Activated T-cell treated with anti-CD3 and anti-CD28 coated beads, Interleukin-2, amount 50 U/mL, for 72 hours (primary cell): ENCODE measurements around the gene DTNA. TPM values are rescaled to one million over a fixed set of nuclear protein-coding genes. Genes with fewer than 3 reads are reported as not detected.

Experiments
- ATAC-seq, 2 donors: fragments of 150-1000 bp; cut with Tn5 transposase; replicated peaks in 1 of 2; 2 replicates each; pipeline ENCODE4 v1.10.0; 2021; ENCODE audit warnings: moderate library complexity in 2 of 2, mild to moderate bottlenecking in 1 of 2
- DNase-seq, 2 donors: peaks; one replicate each; pipeline ENCODE4 v3.0.0; 2021 to 2022; ENCODE audit warnings: mixed read lengths in 1 of 2
- H3K27ac Mint-ChIP-seq: one replicate; pipeline ENCODE4 v1.8.0; 2022; ENCODE audit warnings: mild to moderate bottlenecking, moderate library complexity, mixed read lengths
- H3K27me3 Mint-ChIP-seq: one replicate; pipeline ENCODE4 v1.8.0; 2022; ENCODE audit warnings: low read depth, mixed read lengths
- H3K36me3 Mint-ChIP-seq, 2 donors: one replicate each; pipeline ENCODE4 v1.8.0; 2022; ENCODE audit warnings: mixed read lengths in 2 of 2, mild to moderate bottlenecking in 1 of 2; ENCODE audit not compliant: insufficient read depth in 2 of 2
- H3K4me1 Mint-ChIP-seq: one replicate; pipeline ENCODE4 v1.8.0; 2022; ENCODE audit warnings: low read depth, mixed read lengths
- H3K4me3 Mint-ChIP-seq, 2 donors: one replicate each; pipeline ENCODE4 v1.8.0; 2022; ENCODE audit warnings: mild to moderate bottlenecking in 2 of 2, mixed read lengths in 2 of 2, moderate library complexity in 2 of 2
- H3K9me3 Mint-ChIP-seq, 2 donors: one replicate each; pipeline ENCODE4 v1.8.0; 2022; ENCODE audit warnings: mixed read lengths in 2 of 2
- total RNA-seq, 2 donors: library from RNA; stranded (reverse); gene quantifications; one replicate each; pipeline ENCODE4 v1.2.3, GENCODE V29; 2022

DTNA gene
- total RNA-seq, 2 donors from 2014 or later: 0.56 to 0.84 TPM

GRCh38 chr18:34787931-34788532 lies 77.9 kb downstream of the DTNA start:
- ATAC-seq (no peak), DNase-seq (peak; percentile 19 to 45)
- H3K27ac Mint-ChIP-seq: peak overlapping the region; percentile 41
- peaks cover 30% of the 10 kb centered on the region for H3K27me3 Mint-ChIP-seq
- peaks cover 12% of the 10 kb centered on the region for H3K4me1 Mint-ChIP-seq
- no peaks in the 10 kb centered on the region for H3K9me3 Mint-ChIP-seq
- no peak overlapping the region for H3K4me3 Mint-ChIP-seq
- no peaks in the 10 kb centered on the region for H3K36me3 Mint-ChIP-seq

DNA sequence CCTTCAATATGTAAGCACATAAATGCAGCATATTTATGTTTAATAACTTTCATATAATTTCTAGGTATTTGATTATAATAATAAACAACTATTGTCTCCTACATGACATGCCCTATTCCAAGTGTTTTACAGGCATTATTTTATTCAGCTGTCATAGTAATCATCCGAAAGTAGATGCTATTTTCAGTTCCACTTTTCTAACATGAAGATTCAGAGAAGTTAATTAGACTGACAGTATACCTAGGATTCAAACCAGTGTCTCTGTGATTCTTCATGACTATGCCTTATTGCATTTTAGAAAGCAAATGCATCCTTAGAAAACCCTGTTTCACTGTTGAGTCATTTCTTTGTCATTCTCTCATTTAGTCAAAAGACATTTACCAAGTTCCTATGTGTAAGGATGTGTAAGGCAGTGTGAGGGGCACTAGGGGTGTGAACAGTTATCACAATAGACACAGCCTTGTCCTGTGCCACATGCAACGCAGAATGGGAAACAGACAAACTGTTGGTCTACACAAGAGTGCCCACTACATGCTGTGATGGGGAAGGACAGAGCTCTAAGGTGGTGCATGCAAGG lies 79.8 kb downstream of the DTNA start:
- H3K27ac Mint-ChIP-seq: no peak overlapping the region
- H3K36me3 Mint-ChIP-seq: peaks cover 0 to 2% of the 10 kb centered on the region in 2 donors
- H3K9me3 Mint-ChIP-seq: no peaks in the 10 kb centered on the region
- ATAC-seq: peak; percentile 88 to 89
- peak overlapping the region in 1 of 2 donors; percentile 12 for H3K4me3 Mint-ChIP-seq
- peaks cover 12% of the 10 kb centered on the region for H3K4me1 Mint-ChIP-seq
- H3K27me3 Mint-ChIP-seq: peaks cover 42% of the 10 kb centered on the region
- no peak for DNase-seq

DNA sequence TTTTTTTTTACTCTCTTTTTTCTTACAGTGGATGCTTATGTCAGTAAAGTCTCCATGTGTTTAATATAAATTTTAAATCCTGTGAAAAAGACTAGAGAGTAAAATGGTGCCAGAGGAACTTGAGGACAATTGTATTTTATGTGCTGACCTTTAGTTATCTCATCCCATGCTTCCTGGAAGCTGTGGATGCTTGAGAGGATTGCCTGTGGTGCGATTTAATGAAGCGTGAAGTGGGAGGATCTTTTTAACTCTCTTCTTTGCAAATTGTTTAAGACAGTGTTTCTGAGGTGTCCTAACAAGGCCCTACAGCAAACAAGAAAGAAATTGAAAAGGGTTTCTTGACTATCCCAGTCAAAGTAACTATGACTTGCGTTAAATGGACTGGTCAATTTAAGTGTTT lies 84.2 kb downstream of the DTNA start:
- Mint-ChIP-seq H3K36me3 (peaks cover 0 to 2% of the 10 kb centered on the region in 2 donors), H3K4me1 (peaks cover 17% of the 10 kb centered on the region), H3K9me3 (no peaks in the 10 kb centered on the region), H3K27ac (no peak overlapping the region), H3K4me3 (no peak overlapping the region), H3K27me3 (peaks cover 34% of the 10 kb centered on the region)
- ATAC-seq (no peak), DNase-seq (no peak)

DNA sequence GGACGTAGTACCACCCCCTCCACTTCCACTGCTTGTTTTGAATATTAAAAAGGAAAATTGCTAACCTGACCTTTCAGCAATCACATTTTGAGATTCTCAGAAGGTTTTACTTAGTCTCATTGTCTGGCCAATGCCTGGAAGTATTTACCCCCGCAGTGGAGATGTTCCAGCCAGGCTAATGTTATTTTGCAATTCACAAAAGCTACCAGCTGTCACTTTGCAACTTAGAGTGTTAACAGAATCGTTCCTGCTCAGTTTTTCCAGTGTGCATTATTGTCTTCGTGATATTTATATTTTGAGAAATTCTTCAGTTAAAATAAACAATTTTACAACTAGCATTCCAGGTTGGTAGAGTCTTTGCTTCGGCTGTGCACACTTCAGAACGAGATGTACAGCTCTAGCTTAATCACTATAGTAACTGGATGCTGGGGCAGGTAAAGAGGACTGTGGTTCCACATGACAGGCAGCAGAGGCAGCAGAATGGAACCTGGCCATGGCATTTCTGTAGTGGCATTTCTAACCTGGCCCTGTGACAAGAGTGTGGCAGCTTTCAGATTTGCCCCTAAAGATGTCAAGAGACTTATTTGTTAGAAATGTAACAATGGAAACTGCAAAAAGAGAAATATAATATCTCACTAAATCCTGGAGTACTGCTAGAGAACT lies 85.1 kb downstream of the DTNA start:
- Mint-ChIP-seq H3K36me3 (peaks cover 0 to 2% of the 10 kb centered on the region in 2 donors), H3K27me3 (peaks cover 28% of the 10 kb centered on the region), H3K4me1 (peaks cover 11% of the 10 kb centered on the region), H3K4me3 (no peak overlapping the region), H3K9me3 (no peaks in the 10 kb centered on the region), H3K27ac (no peak overlapping the region)
- no peak for ATAC-seq
- no peak for DNase-seq

GRCh38 chr18:34796035-34796657 lies 86.0 kb downstream of the DTNA start:
- H3K36me3 Mint-ChIP-seq: peaks cover 0 to 2% of the 10 kb centered on the region in 2 donors
- H3K4me1 Mint-ChIP-seq: peaks cover 5% of the 10 kb centered on the region
- no peak overlapping the region for H3K27ac Mint-ChIP-seq
- H3K9me3 Mint-ChIP-seq: no peaks in the 10 kb centered on the region
- DNase-seq (no peak), ATAC-seq (no peak)
- H3K27me3 Mint-ChIP-seq: peaks cover 22% of the 10 kb centered on the region
- no peak overlapping the region for H3K4me3 Mint-ChIP-seq

DNA sequence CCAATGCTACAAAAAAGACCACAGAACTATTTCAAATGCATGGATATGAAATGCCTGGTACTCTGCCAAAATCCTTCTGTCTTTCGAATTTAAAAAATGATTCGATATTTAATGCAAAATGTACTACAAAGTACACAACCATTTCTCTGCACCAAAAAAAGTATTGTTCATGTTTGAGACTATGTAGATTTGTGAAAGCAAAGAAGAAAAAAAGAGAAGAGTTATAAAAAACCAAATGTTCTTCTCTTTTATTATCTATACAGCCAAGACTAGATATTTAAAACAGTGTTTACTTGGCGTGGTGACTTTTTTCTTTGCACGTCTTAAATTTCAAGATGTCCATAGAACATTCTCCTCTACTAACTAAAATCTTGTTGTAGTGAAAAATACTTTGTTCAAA lies 89.2 kb downstream of the DTNA start:
- Mint-ChIP-seq H3K27ac (no peak overlapping the region), H3K9me3 (no peaks in the 10 kb centered on the region), H3K27me3 (peaks cover 18% of the 10 kb centered on the region), H3K4me3 (no peak overlapping the region), H3K4me1 (peaks cover 5% of the 10 kb centered on the region), H3K36me3 (no peaks in the 10 kb centered on the region)
- ATAC-seq (no peak), DNase-seq (no peak)

- H3K27me3 Mint-ChIP-seq: peaks cover 15% of the 10 kb centered on the region
- no peak for ATAC-seq
- peaks cover 8% of the 10 kb centered on the region for H3K4me1 Mint-ChIP-seq
- no peak overlapping the region for H3K27ac Mint-ChIP-seq
- no peaks in the 10 kb centered on the region for H3K9me3 Mint-ChIP-seq
- no peaks in the 10 kb centered on the region for H3K36me3 Mint-ChIP-seq
- no peak overlapping the region for H3K4me3 Mint-ChIP-seq
- DNase-seq: no peak
These were observed 90.3 kb downstream of the DTNA start for GRCh38 chr18:34800381-34800780.

GRCh38 chr18:34801774-34802173 lies 91.7 kb downstream of the DTNA start:
- Mint-ChIP-seq H3K4me3 (no peak overlapping the region), H3K4me1 (peaks cover 19% of the 10 kb centered on the region), H3K36me3 (no peaks in the 10 kb centered on the region), H3K9me3 (no peaks in the 10 kb centered on the region), H3K27me3 (peaks cover 15% of the 10 kb centered on the region), H3K27ac (no peak overlapping the region)
- ATAC-seq (peak; percentile 73 to 77), DNase-seq (peak in 1 of 2 donors; percentile 15)

GRCh38 chr18:34802959-34803358 lies 92.9 kb downstream of the DTNA start:
- H3K4me1 Mint-ChIP-seq: peaks cover 19% of the 10 kb centered on the region
- no peak overlapping the region for H3K27ac Mint-ChIP-seq
- peaks cover 15% of the 10 kb centered on the region for H3K27me3 Mint-ChIP-seq
- DNase-seq (no peak), ATAC-seq (no peak)
- no peak overlapping the region for H3K4me3 Mint-ChIP-seq
- H3K36me3 Mint-ChIP-seq: no peaks in the 10 kb centered on the region
- no peaks in the 10 kb centered on the region for H3K9me3 Mint-ChIP-seq

GRCh38 chr18:34803877-34804400 lies 93.8 kb downstream of the DTNA start:
- Mint-ChIP-seq H3K27me3 (peaks cover 20% of the 10 kb centered on the region), H3K36me3 (no peaks in the 10 kb centered on the region), H3K4me3 (no peak overlapping the region), H3K27ac (no peak overlapping the region), H3K4me1 (peaks cover 17% of the 10 kb centered on the region), H3K9me3 (no peaks in the 10 kb centered on the region)
- ATAC-seq: no peak
- DNase-seq: no peak

DNA sequence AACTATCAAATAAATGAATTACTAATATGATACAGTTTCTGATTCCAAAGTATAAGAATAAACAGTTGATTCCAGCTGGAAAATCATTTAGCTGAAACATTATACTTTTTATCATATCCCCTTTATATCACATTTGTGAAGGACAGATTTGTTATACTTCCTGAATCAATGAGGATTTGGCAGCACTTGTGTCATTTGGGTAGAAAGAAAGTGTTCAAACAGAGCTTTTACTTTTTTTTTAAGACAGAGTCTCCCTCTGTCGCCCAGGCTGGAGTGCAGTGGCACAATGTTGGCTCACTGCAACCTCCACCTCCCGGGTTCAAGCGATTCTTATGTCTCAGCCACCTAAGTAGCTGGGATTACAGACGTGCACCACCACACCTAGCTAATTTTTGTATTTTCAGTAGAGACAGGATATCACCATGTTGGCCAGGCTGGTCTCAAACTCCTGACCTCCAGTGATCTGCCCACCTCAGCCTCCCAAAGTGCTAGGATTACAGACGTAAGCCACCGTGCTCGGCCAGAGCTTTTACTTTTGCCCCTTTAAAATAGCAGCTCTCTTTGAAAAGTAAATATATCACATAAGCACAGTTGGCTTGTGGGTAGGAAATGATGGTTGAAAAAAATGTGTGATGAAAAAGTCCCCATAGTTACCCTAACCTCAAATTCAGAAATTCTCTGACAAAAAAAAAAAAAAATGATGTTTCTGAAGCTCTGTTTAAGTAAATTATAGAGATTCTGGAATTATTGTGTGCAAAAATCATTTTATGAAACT lies 95.2 kb downstream of the DTNA start:
- peaks cover 24% of the 10 kb centered on the region for H3K27me3 Mint-ChIP-seq
- H3K4me3 Mint-ChIP-seq: peak overlapping the region in 1 of 2 donors; percentile 25
- H3K4me1 Mint-ChIP-seq: peaks cover 14% of the 10 kb centered on the region
- no peak for DNase-seq
- H3K27ac Mint-ChIP-seq: no peak overlapping the region
- ATAC-seq: no peak
- no peaks in the 10 kb centered on the region for H3K9me3 Mint-ChIP-seq
- H3K36me3 Mint-ChIP-seq: no peaks in the 10 kb centered on the region

DNA sequence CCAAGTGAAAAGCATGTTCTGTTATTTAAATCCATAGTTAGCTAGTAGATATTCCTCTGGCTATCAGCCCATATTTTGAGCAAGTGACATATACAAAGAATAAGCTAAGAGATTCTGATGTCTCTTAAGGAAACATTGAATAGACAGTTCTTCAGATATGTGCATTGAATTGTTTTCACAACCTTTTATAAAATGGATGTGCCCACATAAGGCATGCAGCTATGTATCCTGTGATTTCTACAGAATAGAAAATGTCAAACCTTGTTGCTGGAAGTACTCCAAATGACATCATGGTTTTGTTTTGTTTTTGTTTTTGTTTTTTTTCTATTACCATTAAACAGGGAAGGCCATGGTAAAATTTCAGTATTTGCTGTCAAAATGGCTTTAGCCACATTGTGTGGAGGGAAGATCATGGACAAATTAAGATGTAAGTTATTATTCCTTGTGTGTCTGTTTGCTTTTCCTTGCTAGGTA lies 95.8 kb downstream of the DTNA start:
- Mint-ChIP-seq H3K36me3 (no peaks in the 10 kb centered on the region), H3K27ac (no peak overlapping the region), H3K4me1 (peaks cover 14% of the 10 kb centered on the region), H3K4me3 (peak overlapping the region in 1 of 2 donors; percentile 25), H3K27me3 (peaks cover 24% of the 10 kb centered on the region), H3K9me3 (no peaks in the 10 kb centered on the region)
- DNase-seq: no peak
- ATAC-seq: no peak
